ENCODE results near the gene KIF25.

- no peak for TF ChIP-seq POLR2A (IDR thresholded peaks at IDR 0.05)
- no peak for TF ChIP-seq EP300 (IDR thresholded peaks at IDR 0.05)
- TF ChIP-seq CTCF (IDR thresholded peaks at IDR 0.05), result no peak
- no peak for TF ChIP-seq POLR2AphosphoS5 (IDR thresholded peaks at IDR 0.05)
Measured at GRCh38 chr6:168016176-168016620, 18.7 kb downstream of the KIF25 start.
